ENCODE data around the gene DLG2. TPM values are rescaled to one million over a fixed set of nuclear protein-coding genes. Genes with fewer than 3 reads are reported as not detected.
"Not testable (repeated sequence)": the region's sequence is repeated elsewhere in the genome, so short reads cannot be mapped to it uniquely, and the experiment has no call there.

The DLG2 gene
- total and polyA plus RNA-seq, 7 donors = 0.23 to 5.3 (median 3.4) TPM

DNA sequence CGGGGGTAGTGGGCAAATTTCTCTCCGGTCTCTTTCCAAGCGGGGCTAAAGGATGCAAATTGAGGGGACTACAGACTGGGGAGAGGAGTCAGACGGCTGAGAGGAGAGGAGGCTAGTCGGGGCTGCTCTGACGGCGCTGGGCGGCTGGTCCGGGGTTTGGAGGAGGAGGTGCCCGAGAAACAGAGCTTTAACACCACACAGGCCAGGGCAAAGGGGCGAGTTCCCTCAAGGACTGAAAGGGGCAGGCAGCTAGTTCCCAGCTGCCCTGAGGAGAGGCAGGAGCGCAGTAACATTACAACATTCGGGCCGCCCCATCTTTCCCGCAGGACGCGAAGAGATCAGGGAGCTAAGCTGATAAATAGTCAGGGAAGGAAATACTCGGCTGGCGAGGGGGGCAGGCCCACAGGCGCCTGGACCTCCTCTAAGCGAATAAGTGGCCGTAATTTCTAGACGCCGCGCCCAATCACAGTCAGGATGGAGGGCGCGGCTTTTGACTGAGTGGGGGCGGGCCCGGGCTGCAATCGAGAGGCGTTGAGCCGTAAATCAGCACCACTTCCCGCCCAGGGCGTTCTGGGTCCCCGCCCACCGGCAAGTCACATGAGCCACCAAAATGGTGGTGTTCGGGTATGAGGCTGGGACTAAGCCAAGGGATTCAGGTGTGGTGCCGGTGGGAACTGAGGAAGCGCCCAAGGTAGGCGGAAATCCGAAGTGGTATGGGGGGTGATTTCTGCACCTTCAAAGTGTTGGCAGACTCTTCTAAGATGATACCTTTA lies 1.0 kb upstream of the DLG2 start, which contains the start of gene TMEM126B:
TMEM126B (plus strand) TSS at position 596 of the 773 bp plus-strand sequence; CDS start at position 611, 15 bp downstream.
- Histone ChIP-seq H3K27ac (peak within 1 kb of the TSS; percentile 86), H3K4me3 (peak within 1 kb of the TSS; percentile 89), H3K27me3 (ENCODE audit: insufficient read depth in 3 of 3, low read length in 2 of 3) (no peaks in the 10 kb centered on the region), H3K36me3 (ENCODE audit: insufficient read depth in 1 of 2, low read depth in 1 of 2) (peaks cover 0 to 24% of the 10 kb centered on the region in 2 donors), H3K4me1 (peaks cover 28% of the 10 kb centered on the region), H3K9me3 (no peaks in the 10 kb centered on the region)
- intact Hi-C loops (cut with DNase I) = loop anchor here (1.0 to 5.0 kb wide), 2 partner anchors 34 to 36 kb away; no protein-coding TSS in a partner anchor
- WGBS, 3 donors = 0 to 1% (median 0%) methylated on average over 40 to 41 of the region's 41 CpGs
- no peak for TF ChIP-seq CTCF (IDR thresholded peaks at IDR 0.05)
- peak; percentile 97 to 99 (median 98) for ATAC-seq
- DNase-seq = peak; percentile 98 to 99

- Histone ChIP-seq H3K36me3 (ENCODE audit: insufficient read depth in 1 of 2, low read depth in 1 of 2) (peaks cover 0 to 27% of the 10 kb centered on the region in 2 donors), H3K4me3 (peak overlapping the region; percentile 89), H3K27me3 (ENCODE audit: insufficient read depth in 3 of 3, low read length in 2 of 3) (no peaks in the 10 kb centered on the region), H3K27ac (peak overlapping the region; percentile 86), H3K9me3 (no peaks in the 10 kb centered on the region), H3K4me1 (peaks cover 28% of the 10 kb centered on the region)
- ATAC-seq (no peak), DNase-seq (no peak)
- WGBS, 3 donors = 45 to 61% (median 45%) methylated on average over 2 of the region's 2 CpGs
- TF ChIP-seq CTCF (IDR thresholded peaks at IDR 0.05) = no peak
- intact Hi-C loops (cut with DNase I) = loop anchor here in 1 of 2 donors (5.0 kb wide), 1 partner anchor 36 kb away; no protein-coding TSS in a partner anchor
These were observed 648 bp downstream of the DLG2 start for GRCh38 chr11:85626496-85626895.

- Histone ChIP-seq H3K4me1 (peaks cover 13% of the 10 kb centered on the region), H3K36me3 (ENCODE audit: insufficient read depth in 1 of 2, low read depth in 1 of 2) (peaks cover 0 to 14% of the 10 kb centered on the region in 2 donors), H3K9me3 (no peaks in the 10 kb centered on the region), H3K27ac (no peak overlapping the region), H3K27me3 (ENCODE audit: insufficient read depth in 3 of 3, low read length in 2 of 3) (no peaks in the 10 kb centered on the region), H3K4me3 (no peak overlapping the region)
- 82 to 93% (median 86%) methylated on average over 3 of the region's 3 CpGs for WGBS, 3 donors
- DNase-seq (no peak), ATAC-seq (no peak)
- no peak for TF ChIP-seq CTCF (IDR thresholded peaks at IDR 0.05)
- intact Hi-C loops (cut with DNase I) = no loop called here
These were observed 6.9 kb downstream of the DLG2 start for GRCh38 chr11:85620256-85620655.

DNA sequence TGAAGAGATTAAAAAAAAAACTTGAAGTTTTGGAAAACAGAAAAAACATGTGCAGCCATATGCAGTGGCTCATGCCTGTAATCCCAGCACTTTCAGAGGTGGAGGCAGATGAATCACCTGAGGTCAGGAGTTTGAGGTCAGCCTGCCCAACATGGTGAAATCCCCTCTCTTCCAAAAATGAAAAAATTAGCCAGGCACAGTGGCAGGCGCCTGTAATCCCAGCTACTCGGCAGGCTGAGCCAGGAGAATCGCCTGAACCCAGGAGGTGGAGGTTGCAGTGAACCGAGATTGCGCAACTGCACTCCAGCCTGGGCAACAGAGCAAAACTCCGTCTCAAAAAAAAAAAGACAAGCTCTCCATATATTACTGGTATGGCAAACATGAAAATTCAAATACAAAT lies 7.6 kb downstream of the DLG2 start:
- 32 to 72% (median 52%) methylated on average over 6 of the region's 6 CpGs for WGBS, 3 donors
- intact Hi-C loops (cut with DNase I) = no loop called here
- no peak for TF ChIP-seq CTCF (IDR thresholded peaks at IDR 0.05)
- ATAC-seq (peak in 2 of 4 donors; percentile 36 to 70), DNase-seq (no peak)
- Histone ChIP-seq H3K27ac (no peak overlapping the region), H3K36me3 (ENCODE audit: insufficient read depth in 1 of 2, low read depth in 1 of 2) (peaks cover 0 to 14% of the 10 kb centered on the region in 2 donors), H3K27me3 (ENCODE audit: insufficient read depth in 3 of 3, low read length in 2 of 3) (no peaks in the 10 kb centered on the region), H3K4me3 (no peak overlapping the region), H3K9me3 (no peaks in the 10 kb centered on the region), H3K4me1 (peaks cover 13% of the 10 kb centered on the region)

DNA sequence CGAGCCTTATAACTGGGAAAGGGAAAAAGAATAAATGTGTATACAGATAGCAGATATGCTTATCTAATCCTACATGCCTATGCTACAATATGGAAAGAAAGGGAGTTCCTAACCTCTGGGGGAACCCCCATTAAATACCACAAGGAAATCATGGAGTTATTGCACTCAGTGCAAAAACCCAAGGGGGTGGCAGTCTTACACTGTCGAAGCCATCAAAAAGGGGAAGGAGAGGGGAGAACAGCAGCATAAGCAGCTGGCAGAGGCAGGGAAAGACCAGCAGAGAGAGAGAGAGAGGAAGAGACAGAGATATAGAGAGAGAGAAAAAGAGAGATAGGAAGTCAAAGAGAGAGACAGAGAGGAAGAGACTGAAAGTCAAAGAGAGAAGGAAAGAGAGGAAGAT lies 15.5 kb downstream of the DLG2 start:
- H3K9me3 ChIP-seq; ATAC-seq; DNase-seq; H3K27me3 ChIP-seq (ENCODE audit: insufficient read depth in 3 of 3, low read length in 2 of 3); H3K36me3 ChIP-seq (ENCODE audit: insufficient read depth in 1 of 2, low read depth in 1 of 2); intact Hi-C loops (cut with DNase I); H3K4me1 ChIP-seq; H3K27ac ChIP-seq; H3K4me3 ChIP-seq: not testable (repeated sequence)
- 87 to 91% (median 90%) methylated on average over 2 of the region's 2 CpGs for WGBS, 3 donors

DNA sequence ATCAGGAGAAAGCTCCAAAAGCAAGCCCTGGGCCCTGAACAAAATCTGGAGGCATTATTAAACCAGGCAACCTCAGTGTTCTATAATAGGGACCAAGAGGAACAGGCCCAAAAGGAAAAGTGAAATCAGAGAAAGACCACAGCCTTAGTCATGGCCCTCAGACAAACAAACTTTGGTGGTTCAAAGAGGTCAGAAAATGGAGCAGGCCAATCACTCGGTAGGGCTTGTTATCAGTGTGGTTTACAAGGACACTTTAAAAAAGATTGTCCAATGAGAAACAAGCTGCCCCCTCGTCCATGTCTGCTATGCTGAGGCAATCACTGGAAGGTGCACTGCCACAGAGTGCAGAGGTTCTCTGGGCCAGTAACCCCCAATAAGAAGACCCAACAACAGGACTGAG lies 17.9 kb downstream of the DLG2 start:
- DNase-seq; intact Hi-C loops (cut with DNase I); H3K27me3 ChIP-seq (ENCODE audit: insufficient read depth in 3 of 3, low read length in 2 of 3); H3K27ac ChIP-seq; H3K4me1 ChIP-seq; H3K36me3 ChIP-seq (ENCODE audit: insufficient read depth in 1 of 2, low read depth in 1 of 2); H3K9me3 ChIP-seq; ATAC-seq; H3K4me3 ChIP-seq: not testable (repeated sequence)
- 82 to 91% (median 85%) methylated on average over 2 of the region's 2 CpGs for WGBS, 3 donors

DNA sequence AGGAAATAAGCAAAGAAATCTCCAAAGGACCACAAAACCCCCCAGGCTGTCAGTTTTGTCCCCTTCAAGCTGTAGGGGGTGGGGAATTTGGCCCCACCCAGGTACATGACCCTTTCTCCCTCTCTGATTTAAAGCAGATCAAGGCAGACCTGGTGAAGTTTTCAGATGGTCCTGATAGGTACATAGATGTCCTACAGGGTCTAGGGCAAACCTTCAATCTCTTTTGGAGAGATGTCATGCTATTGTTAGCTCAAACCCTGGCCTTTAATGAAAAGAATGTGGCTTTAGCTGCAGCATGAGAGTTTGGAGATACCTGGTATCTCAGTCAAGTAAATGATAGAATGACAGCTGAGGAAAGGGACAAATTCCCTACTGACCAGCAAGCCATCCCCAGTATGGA lies 18.5 kb downstream of the DLG2 start:
- H3K27ac ChIP-seq; H3K9me3 ChIP-seq; H3K4me3 ChIP-seq; H3K36me3 ChIP-seq (ENCODE audit: insufficient read depth in 1 of 2, low read depth in 1 of 2); intact Hi-C loops (cut with DNase I); H3K27me3 ChIP-seq (ENCODE audit: insufficient read depth in 3 of 3, low read length in 2 of 3); ATAC-seq; H3K4me1 ChIP-seq; DNase-seq: not testable (repeated sequence)

GRCh38 chr11:85606237-85606636 lies 20.9 kb downstream of the DLG2 start:
- H3K27me3 ChIP-seq (ENCODE audit: insufficient read depth in 3 of 3, low read length in 2 of 3); H3K4me1 ChIP-seq; DNase-seq; intact Hi-C loops (cut with DNase I); ATAC-seq; H3K27ac ChIP-seq; H3K4me3 ChIP-seq; H3K36me3 ChIP-seq (ENCODE audit: insufficient read depth in 1 of 2, low read depth in 1 of 2); H3K9me3 ChIP-seq: not testable (repeated sequence)
- 90 to 98% (median 93%) methylated on average over 3 of the region's 3 CpGs for WGBS, 3 donors
